GM12878 (cell line): ENCODE measurements around the gene RRP1B. TPM values are rescaled to one million over a fixed set of nuclear protein-coding genes. Genes with fewer than 3 reads are reported as not detected.

Source experiments
- ATF3 ChIP-seq: IDR thresholded peaks from 2 replicates; pipeline ENCODE4 v1.6.1; 2011; ENCODE audit warnings: low read depth, mild to moderate bottlenecking, low read length, moderate library complexity, borderline replicate concordance; ENCODE audit errors: extremely low read depth
- BHLHE40 ChIP-seq, 2 experiments: fragments of 450-650 bp in 1 of 2; IDR thresholded peaks; 2 replicates each; pipeline ENCODE4 v1.6.1; 2011 to 2017; ENCODE audit warnings: low read depth in 2 of 2, borderline replicate concordance in 1 of 2, improper control_type of control experiment in 1 of 2, low read length in 1 of 2, mild to moderate bottlenecking in 1 of 2
- BMI1 ChIP-seq: fragments of 450-650 bp; IDR thresholded peaks from 2 replicates; pipeline ENCODE4 v1.6.1; 2016; ENCODE audit warnings: mild to moderate bottlenecking, moderate library complexity, borderline replicate concordance
- EED ChIP-seq: sonication (generic); IDR thresholded peaks from 2 replicates; pipeline ENCODE4 v1.6.1; 2016; ENCODE audit warnings: antibody characterized with exemption, low read depth
- GATAD2B ChIP-seq: fragments of 450-650 bp; conservative IDR thresholded peaks from 2 replicates; pipeline ENCODE4 v1.6.1; 2017; ENCODE audit warnings: low read depth, mild to moderate bottlenecking, moderate library complexity
- HDAC2 ChIP-seq: fragments of 200-600 bp; sonication (generic); IDR thresholded peaks from 2 replicates; pipeline ENCODE4 v1.6.1; 2017
- IRF4 ChIP-seq: IDR thresholded peaks from 2 replicates; pipeline ENCODE4 v1.6.1; 2011; ENCODE audit warnings: low read depth, low read length
- KAT2A ChIP-seq: conservative IDR thresholded peaks from 2 replicates; pipeline ENCODE4 v1.6.1; 2011; ENCODE audit warnings: low read depth, low read length; ENCODE audit not compliant: control insufficient read depth
- MYC ChIP-seq: IDR thresholded peaks from 2 replicates; pipeline ENCODE4 v1.6.1; 2011; ENCODE audit warnings: mild to moderate bottlenecking, low read length, moderate library complexity, inconsistent platforms; ENCODE audit not compliant: insufficient read depth, insufficient replicate concordance, insufficient read length, severe bottlenecking
- NFYA ChIP-seq: IDR thresholded peaks from 2 replicates; pipeline ENCODE4 v1.6.1; 2011; ENCODE audit warnings: low read depth, mild to moderate bottlenecking, low read length, improper control_type of control experiment, borderline replicate concordance
- POLR2A ChIP-seq: IDR thresholded peaks from 2 replicates; pipeline ENCODE4 v1.6.1; 2011; ENCODE audit warnings: low read depth, mild to moderate bottlenecking, low read length
- POLR2AphosphoS2 ChIP-seq: IDR thresholded peaks from 2 replicates; pipeline ENCODE4 v1.6.1; 2011; ENCODE audit warnings: low read depth, mild to moderate bottlenecking, low read length, improper control_type of control experiment, moderate library complexity
- POLR2AphosphoS5 ChIP-seq: IDR thresholded peaks from 2 replicates; pipeline ENCODE4 v1.6.1; 2011; ENCODE audit warnings: mild to moderate bottlenecking, low read length, inconsistent platforms
- RAD51 ChIP-seq: fragments of 450-650 bp; IDR thresholded peaks from 2 replicates; pipeline ENCODE4 v1.6.1; 2016; ENCODE audit warnings: moderate library complexity, mild to moderate bottlenecking, inconsistent platforms
- RELB ChIP-seq: fragments of 450-650 bp; IDR thresholded peaks from 2 replicates; pipeline ENCODE4 v1.6.1; 2017; ENCODE audit warnings: low read depth, mild to moderate bottlenecking, moderate library complexity
- SIX5 ChIP-seq: IDR thresholded peaks from 2 replicates; pipeline ENCODE4 v1.6.1; 2011; ENCODE audit warnings: mild to moderate bottlenecking, low read depth, low read length, moderate library complexity; ENCODE audit not compliant: severe bottlenecking
- SP1 ChIP-seq: IDR thresholded peaks from one replicate; pipeline ENCODE4 v1.6.1; 2011; ENCODE audit warnings: low read depth, low read length
- STAT1 ChIP-seq: fragments of 450-650 bp; conservative IDR thresholded peaks from 2 replicates; pipeline ENCODE4 v1.6.1; 2014; ENCODE audit warnings: antibody characterized with exemption, mild to moderate bottlenecking
- ZBTB4 ChIP-seq: fragments of 450-650 bp; formaldehyde crosslinking; IDR thresholded peaks from 2 replicates; pipeline ENCODE4 v1.4.0; 2022; ENCODE audit warnings: mild to moderate bottlenecking, moderate library complexity
- ZNF384 ChIP-seq: IDR thresholded peaks from 2 replicates; pipeline ENCODE4 v1.6.1; 2012; ENCODE audit warnings: low read depth, mild to moderate bottlenecking, low read length, improper control_type of control experiment, borderline replicate concordance
- ZNF622 ChIP-seq: fragments of 450-650 bp; IDR thresholded peaks from 2 replicates; pipeline ENCODE4 v1.6.1; 2017; ENCODE audit warnings: mild to moderate bottlenecking, inconsistent platforms
- polyA plus RNA-seq, 11 experiments: library from polyadenylated mRNA; depleted of rRNA in 4 of 11; unstranded in 6 of 11; stranded (reverse) in 5 of 11; fragments of >200 nt; fragmentation: Nextera tagmentation in 4 of 11; fragmentation: Illumina TruSeq in 1 of 11; extraction: Ambion mirVana in 4 of 11; extraction: Trizol in 1 of 11; gene quantifications; 1 replicate in 1 of 11; 2 replicates in 10 of 11; pipeline versions ENCODE4 v1.2.1 to v1.2.3, GENCODE V29; 2011 to 2016; ENCODE audit warnings: inconsistent platforms in 2 of 11, missing spikeins in 2 of 11, low read depth in 1 of 11
- total RNA-seq, 4 experiments: library from RNA; depleted of rRNA in 3 of 4; stranded (reverse); fragments of >200 nt in 3 of 4; fragmentation: Illumina TruSeq in 1 of 4; extraction: Trizol in 1 of 4; gene quantifications; 2 replicates each; pipeline versions ENCODE4 v1.2.1 to v1.2.3, GENCODE V29; 2013 to 2021
- TF ChIP-seq, protein P1 (sequence below): IDR thresholded peaks from 2 replicates; pipeline ENCODE4 v1.6.1; 2011; ENCODE audit warnings: low read depth, low read length, improper control_type of control experiment, borderline replicate concordance
- TF ChIP-seq, protein P2 (sequence below): IDR thresholded peaks from 2 replicates; pipeline ENCODE4 v1.6.1; 2011; ENCODE audit warnings: borderline replicate concordance, low read depth, mild to moderate bottlenecking, moderate library complexity, mixed read lengths, low read length; ENCODE audit not compliant: insufficient read depth; ENCODE audit errors: extremely low read length

RRP1B gene
- total and polyA plus RNA-seq, 10 of the 15 experiments (the other 5 are each of a cell fraction or from before 2014, with no cell fraction given) = 8.1 to 57.4 (median 38.1) TPM

GRCh38 chr21:43716376-43717165, 57.2 kb downstream of the RRP1B start (continued):
- peak; percentile 71; the same call in 1 of the 2 replicates for TF ChIP-seq RELB
- TF ChIP-seq POLR2AphosphoS2 = no peak
- peak; percentile 85 for TF ChIP-seq GATAD2B
- TF ChIP-seq BMI1 = peak; percentile 54; the same call in 1 of the 2 replicates
- no peak for TF ChIP-seq POLR2A
- TF ChIP-seq ZNF622 = no peak
- TF ChIP-seq, protein P1, sequence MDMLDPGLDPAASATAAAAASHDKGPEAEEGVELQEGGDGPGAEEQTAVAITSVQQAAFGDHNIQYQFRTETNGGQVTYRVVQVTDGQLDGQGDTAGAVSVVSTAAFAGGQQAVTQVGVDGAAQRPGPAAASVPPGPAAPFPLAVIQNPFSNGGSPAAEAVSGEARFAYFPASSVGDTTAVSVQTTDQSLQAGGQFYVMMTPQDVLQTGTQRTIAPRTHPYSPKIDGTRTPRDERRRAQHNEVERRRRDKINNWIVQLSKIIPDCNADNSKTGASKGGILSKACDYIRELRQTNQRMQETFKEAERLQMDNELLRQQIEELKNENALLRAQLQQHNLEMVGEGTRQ = no peak
- no peak for TF ChIP-seq KAT2A
- TF ChIP-seq, protein P2, sequence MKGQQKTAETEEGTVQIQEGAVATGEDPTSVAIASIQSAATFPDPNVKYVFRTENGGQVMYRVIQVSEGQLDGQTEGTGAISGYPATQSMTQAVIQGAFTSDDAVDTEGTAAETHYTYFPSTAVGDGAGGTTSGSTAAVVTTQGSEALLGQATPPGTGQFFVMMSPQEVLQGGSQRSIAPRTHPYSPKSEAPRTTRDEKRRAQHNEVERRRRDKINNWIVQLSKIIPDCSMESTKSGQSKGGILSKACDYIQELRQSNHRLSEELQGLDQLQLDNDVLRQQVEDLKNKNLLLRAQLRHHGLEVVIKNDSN = no peak
- no peak for TF ChIP-seq ZBTB4
- peak; percentile 25; the same call in 1 of the 2 replicates for TF ChIP-seq IRF4
- TF ChIP-seq POLR2AphosphoS5 = no peak
- TF ChIP-seq NFYA = no peak
- peak; percentile 63 for TF ChIP-seq EED
- no peak for TF ChIP-seq MYC
- no peak for TF ChIP-seq SP1
- no peak for TF ChIP-seq RAD51
- no peak for TF ChIP-seq HDAC2
- no peak for TF ChIP-seq ATF3
- peak; percentile 71 to 88; a peak in 3 of 4 replicates for TF ChIP-seq BHLHE40 (IDR thresholded peaks at IDR 0.05; ENCODE audit: borderline replicate concordance in 1 of 2, low read depth in 2 of 2, low read length in 1 of 2)
- TF ChIP-seq SIX5 = no peak
- no peak for TF ChIP-seq ZNF384
- no peak for TF ChIP-seq STAT1
